Glomerular visceral epithelial cell (primary cell): ENCODE results near the gene TOR2A.
"Not testable (repeated sequence)": the region's sequence is repeated elsewhere in the genome, so short reads cannot be mapped to it uniquely, and the experiment has no call there.

ENCODE experiments used
- DNase-seq: peaks from one replicate; pipeline ENCODE4 v3.0.0-alpha.2; 2016; ENCODE audit errors: extremely low spot score

TOR2A gene

GRCh38 chr9:127734747-127735529 lies at the start of gene TOR2A:
TSS of gene TOR2A (minus strand) at chr9:127735294. CDS start at chr9:127735270, 24 bp downstream.
- DNase-seq: peak; percentile 97

DNA sequence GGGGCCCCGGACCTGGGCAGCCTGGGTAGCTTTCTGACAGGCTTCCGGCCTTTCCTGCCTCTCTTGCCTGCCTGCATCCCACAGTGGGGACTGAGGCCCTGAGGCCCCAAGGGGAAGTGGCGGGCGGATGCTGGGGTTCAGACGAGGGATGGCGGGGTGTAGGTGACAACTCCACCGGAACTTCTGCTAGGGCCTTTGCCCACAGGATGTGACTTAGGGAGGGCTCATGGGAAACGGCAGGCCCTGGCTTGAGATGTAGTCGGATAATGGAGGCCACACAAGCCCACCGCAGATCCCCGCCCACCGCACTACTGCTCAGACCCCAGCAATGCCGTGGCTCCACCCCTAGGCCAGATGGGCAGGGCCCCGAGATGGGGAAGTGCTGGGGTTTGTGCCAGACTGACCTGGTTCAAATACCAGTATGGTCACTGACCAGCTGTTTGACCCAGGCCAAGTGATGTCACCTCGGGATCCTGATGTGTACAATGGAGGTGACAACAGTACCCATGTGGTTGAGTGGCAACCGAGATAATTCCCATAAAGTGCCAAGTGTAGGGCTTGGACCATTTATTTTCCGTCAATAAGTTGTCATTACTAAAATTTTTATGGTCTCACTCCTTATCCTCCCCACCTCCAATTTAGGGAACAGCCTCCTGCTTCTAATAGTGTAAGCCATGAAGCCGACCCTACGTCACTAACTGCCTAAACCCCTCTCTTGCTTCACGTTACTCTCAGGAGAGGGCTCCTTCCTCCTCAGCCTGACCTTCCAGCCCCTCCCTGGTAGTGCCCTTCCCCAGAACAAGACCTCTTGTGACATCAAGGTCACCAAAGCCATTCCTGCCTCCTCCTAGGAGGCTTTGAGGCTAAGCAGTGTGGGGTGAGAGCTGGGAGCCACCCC lies 48.3 kb upstream of the TOR2A start:
- DNase-seq: no peak

GRCh38 chr9:127781806-127782205 lies 46.7 kb upstream of the TOR2A start:
- DNase-seq: no peak

- DNase-seq: not testable (repeated sequence)
These were observed 45.8 kb upstream of the TOR2A start for GRCh38 chr9:127780909-127781308.

GRCh38 chr9:127780126-127780885 lies 45.2 kb upstream of the TOR2A start:
- no peak for DNase-seq

DNA sequence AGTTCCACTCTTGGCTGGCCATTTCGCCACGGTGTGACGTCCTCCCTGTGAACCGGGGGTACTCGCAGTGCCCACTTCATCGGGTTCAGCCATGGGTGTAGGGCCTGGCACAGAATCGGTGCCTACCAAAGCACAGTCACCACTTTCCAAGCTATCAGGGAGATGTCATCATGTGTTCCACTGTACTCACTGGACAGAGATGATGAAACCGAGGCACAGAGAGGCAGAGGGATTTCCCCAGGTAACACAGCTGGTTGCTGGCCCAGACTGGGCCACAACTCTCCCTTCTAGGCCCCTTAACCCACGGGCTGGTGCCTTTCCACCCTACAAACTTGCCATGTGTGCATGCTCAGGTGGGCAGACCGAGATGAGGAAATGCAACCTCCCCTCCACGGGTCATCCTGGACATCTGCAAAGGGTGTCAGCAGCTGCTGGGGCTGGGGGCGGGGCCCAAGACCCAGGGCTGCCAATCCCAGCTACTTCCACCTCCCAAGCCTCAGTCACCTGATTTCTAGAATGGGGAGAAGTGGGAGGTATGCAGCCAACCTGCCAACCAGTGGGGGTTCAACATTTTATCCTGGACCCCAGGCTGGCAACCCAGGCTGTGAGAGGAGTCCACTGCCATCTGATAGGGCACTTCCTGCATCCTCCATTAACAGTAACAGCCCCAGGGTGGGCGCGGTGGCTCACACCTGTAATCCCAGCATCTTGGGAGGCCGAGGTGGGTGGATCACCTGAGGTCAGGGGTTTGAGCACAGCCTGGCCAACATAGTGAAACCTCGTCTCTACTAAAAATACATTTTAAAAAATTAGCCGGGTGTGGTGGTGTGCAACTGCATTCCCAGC lies 44.3 kb upstream of the TOR2A start:
- no peak for DNase-seq

DNA sequence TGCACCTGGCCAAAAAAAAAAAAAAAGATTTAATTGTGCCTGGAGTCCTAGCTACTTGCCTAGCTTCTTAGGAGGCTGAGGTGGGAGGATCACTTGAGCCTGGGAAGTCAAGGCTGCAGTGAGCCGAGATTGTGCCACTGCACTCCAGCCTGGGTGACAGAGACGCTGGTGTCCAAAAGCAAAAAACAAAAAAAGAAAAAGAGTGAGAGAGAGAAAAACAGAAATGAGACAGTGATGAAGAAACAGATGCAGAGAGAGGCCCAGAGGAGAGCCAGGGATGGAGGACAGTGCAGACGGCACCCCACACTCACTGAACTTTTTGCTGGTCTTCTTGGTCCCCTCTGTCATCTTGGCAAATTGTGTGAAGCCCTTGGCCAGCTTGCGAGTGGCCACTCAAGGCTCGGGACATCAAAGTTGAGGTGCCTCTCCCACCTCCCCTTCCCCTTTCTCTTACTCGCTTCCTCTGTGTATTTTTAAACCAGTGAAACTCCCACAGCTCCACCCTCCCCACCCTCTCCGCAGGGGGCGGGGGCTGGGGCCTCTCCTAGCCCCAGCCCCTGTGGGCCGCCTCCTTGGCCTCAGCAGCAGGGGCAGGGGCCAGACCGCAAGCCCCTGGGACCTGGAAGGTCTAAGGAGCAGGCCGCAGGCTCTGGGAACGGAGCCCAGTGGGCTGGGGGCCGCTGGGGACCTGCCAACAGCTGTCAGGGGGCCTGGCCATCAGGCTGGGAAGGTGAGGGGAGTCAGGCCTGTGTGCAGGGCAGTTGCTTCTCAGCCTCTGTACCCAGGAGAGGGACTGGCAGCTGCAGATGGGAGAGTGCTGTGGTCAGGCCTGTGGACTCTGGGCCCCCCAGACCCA lies 43.4 kb upstream of the TOR2A start, which contains the start of gene SH2D3C:
Gene SH2D3C (minus strand): TSS at position 387 of the 856 bp plus-strand sequence. CDS start 39 bp downstream, at position 348.
- DNase-seq: no peak

GRCh38 chr9:127777368-127777980 lies 42.4 kb upstream of the TOR2A start:
- DNase-seq: no peak

DNA sequence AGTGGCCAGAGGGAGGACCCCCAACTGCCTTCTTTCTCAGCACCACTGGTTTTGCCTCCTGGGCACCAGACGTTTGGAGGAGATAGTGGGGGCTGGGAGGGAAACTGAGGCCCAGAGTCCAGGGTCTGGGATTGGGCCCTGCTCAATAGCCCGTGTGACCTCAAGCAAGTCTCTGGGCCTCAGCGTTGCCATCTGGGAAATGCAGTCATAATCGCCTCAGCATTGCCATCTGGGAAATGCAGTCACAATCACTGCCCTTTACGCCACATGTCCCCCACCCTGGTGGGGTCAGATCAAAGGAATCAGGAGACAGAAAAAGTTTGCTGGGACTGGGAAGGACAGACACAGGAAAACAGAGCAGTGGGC lies 41.8 kb upstream of the TOR2A start:
- no peak for DNase-seq

- DNase-seq: no peak
These were observed 41.3 kb upstream of the TOR2A start for GRCh38 chr9:127776195-127776923.

DNA sequence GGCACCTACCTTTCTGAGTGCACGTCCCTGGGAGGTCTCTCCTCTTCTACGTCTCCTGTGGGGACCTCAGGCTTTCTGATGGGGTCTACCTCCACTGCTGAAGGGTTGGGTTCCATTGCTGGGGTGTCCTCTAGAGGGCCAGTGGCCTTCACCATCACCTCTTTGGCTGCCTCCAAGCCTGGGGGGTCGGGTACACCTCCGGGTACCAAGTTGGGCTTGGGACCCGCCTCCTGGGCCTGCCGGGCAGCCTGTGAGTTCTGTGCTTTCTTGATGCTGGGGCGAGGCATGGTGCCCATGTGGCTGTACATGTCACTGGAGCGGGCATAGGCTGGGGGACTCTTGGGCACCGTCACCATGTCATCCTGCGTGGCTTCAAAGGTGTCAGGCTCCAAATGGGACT lies 38.9 kb upstream of the TOR2A start:
- no peak for DNase-seq

GRCh38 chr9:127773272-127773671 lies 38.2 kb upstream of the TOR2A start:
- no peak for DNase-seq

- DNase-seq: no peak
These were observed 37.5 kb upstream of the TOR2A start for GRCh38 chr9:127772603-127773002.

DNA sequence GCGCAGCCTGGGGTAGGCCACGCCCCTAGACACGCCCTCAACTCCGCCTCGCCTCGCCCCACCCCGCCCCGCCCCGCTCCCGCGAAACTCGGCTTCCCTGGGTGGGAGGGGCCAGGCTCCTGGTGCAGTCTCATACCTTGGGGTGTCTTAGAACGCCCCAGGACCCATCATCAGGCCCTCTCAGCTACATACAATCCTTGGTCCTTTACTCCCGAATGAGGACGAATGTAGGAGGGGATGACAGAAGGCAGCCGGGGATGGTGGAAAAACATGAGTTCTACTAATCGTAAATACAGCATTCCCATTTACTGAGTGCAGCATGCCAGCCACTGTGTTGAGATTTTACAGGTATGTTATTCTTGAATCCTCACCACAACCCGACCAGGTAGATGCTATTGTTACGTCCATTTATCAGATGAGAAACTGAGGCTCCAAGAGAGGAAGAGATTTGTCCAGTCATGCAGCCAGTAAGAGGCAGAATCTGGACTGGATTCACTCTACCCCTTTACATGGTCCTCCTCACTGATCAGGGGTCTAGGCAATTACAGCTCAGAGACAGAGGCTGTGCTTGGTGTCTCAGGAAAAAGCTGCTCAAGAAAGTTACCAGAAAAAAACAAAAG lies 36.6 kb upstream of the TOR2A start:
- no peak for DNase-seq

GRCh38 chr9:127770905-127771569 lies 35.9 kb upstream of the TOR2A start:
- peak; percentile 99 for DNase-seq

GRCh38 chr9:127770583-127770904 lies 35.5 kb upstream of the TOR2A start:
- DNase-seq: no peak

DNA sequence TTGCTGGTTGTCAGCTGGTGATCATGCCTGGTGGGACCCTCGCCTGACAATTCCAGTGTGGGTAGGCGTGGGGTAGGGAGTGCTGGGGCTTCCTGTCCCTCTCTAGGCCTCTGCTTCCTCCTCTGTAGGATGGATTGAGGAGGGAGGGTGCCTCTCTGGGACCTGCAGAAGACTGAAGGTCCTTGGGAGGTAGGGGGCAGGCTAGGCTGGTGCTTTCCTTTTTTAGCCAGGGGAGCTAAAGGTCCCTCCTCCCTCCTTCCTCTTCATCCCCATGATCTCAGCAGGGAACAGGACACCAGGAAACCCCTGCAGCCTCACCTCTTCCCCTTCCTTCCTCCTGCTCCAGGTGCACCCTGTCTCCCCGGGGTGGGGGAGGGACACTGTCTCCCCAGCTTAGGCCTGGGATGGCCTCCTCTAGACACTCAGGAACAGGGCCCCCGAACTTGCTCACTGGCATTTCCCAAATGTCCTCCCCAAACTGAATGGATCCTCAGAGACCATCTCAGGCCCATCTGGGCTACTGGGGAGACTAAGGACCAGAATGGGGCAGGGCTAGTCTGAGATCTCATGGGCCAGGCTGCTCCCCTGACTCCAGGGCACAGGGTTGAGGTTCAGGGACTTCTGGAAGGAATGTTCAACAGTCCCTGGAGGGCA lies 35.0 kb upstream of the TOR2A start:
- DNase-seq: no peak

DNA sequence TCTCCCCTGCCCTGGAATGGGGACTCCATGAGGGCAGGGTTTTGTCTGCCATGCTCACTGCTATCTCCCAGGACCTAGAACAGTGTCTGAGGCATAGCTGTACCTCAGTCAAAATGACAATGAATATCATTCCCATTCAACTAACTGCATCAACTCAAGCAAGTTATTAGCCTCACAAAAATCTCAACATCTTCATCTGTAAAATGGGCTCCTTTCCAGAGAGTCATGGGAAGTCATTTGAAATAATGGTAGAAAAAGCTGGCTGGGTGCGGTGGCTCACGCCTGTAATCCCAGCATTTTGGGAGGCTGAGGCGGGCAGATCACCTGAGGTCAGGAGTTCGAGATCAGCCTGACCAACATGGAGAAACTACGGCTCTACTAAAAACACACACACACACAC lies 34.0 kb upstream of the TOR2A start:
- no peak for DNase-seq
